ENCODE results near the gene STRIT1. TPM values are rescaled to one million over a fixed set of nuclear protein-coding genes. Genes with fewer than 3 reads are reported as not detected.

STRIT1 gene
- polyA plus RNA-seq, 1 donor from 2014 or later = 1.2 TPM

- H3K79me2 ChIP-seq (replicated peaks; ENCODE audit: insufficient read depth, low read length) = no peaks in the 10 kb centered on the region
- no peak overlapping the region for H3K27ac ChIP-seq (ENCODE audit: low read length)
- H4K20me1 ChIP-seq (ENCODE audit: insufficient read depth) = no peaks in the 10 kb centered on the region
- H3K9ac ChIP-seq (ENCODE audit: low read length) = no peak overlapping the region
- H3K4me3 ChIP-seq (ENCODE audit: low read length) = no peak overlapping the region
- no peaks in the 10 kb centered on the region for H3K36me3 ChIP-seq (ENCODE audit: insufficient read depth, low read length)
- no peaks in the 10 kb centered on the region for H3K9me3 ChIP-seq (ENCODE audit: low read length)
- no peak overlapping the region for H2AFZ ChIP-seq (ENCODE audit: low read depth, low read length)
- no peaks in the 10 kb centered on the region for H3K9me2 ChIP-seq (ENCODE audit: insufficient read depth, low read length)
- no peaks in the 10 kb centered on the region for H3F3A ChIP-seq (ENCODE audit: insufficient read depth, low read length, poor library complexity, severe bottlenecking)
- H3K4me2 ChIP-seq (ENCODE audit: low read length) = no peak overlapping the region
- H3K27me3 ChIP-seq (ENCODE audit: insufficient read depth, low read depth, low read length) = no peaks in the 10 kb centered on the region
- TF ChIP-seq EP300 (conservative IDR thresholded peaks at IDR 0.05; ENCODE audit: poor library complexity, severe bottlenecking) = no peak
- TF ChIP-seq, protein P1, sequence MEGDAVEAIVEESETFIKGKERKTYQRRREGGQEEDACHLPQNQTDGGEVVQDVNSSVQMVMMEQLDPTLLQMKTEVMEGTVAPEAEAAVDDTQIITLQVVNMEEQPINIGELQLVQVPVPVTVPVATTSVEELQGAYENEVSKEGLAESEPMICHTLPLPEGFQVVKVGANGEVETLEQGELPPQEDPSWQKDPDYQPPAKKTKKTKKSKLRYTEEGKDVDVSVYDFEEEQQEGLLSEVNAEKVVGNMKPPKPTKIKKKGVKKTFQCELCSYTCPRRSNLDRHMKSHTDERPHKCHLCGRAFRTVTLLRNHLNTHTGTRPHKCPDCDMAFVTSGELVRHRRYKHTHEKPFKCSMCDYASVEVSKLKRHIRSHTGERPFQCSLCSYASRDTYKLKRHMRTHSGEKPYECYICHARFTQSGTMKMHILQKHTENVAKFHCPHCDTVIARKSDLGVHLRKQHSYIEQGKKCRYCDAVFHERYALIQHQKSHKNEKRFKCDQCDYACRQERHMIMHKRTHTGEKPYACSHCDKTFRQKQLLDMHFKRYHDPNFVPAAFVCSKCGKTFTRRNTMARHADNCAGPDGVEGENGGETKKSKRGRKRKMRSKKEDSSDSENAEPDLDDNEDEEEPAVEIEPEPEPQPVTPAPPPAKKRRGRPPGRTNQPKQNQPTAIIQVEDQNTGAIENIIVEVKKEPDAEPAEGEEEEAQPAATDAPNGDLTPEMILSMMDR (IDR thresholded peaks at IDR 0.05; ENCODE audit: poor library complexity, severe bottlenecking) = no peak
- no peak for TF ChIP-seq RAD21 (conservative IDR thresholded peaks at IDR 0.05)
- no peak for TF ChIP-seq MXI1 (conservative IDR thresholded peaks at IDR 0.05; ENCODE audit: poor library complexity, severe bottlenecking)
- TF ChIP-seq TAF1 (IDR thresholded peaks at IDR 0.05; ENCODE audit: low read depth) = no peak
- TF ChIP-seq EZH2 (IDR thresholded peaks at IDR 0.05; ENCODE audit: borderline replicate concordance, insufficient read depth, low read length, poor library complexity, severe bottlenecking) = no peak
- TF ChIP-seq SMC3 (conservative IDR thresholded peaks at IDR 0.05; ENCODE audit: poor library complexity) = no peak
- TF ChIP-seq REST (IDR thresholded peaks at IDR 0.05; ENCODE audit: borderline replicate concordance) = no peak
- TF ChIP-seq POLR2AphosphoS5 (IDR thresholded peaks at IDR 0.05) = no peak
These were observed 45.6 kb upstream of the STRIT1 start for GRCh38 chr3:155339052-155339451.

DNA sequence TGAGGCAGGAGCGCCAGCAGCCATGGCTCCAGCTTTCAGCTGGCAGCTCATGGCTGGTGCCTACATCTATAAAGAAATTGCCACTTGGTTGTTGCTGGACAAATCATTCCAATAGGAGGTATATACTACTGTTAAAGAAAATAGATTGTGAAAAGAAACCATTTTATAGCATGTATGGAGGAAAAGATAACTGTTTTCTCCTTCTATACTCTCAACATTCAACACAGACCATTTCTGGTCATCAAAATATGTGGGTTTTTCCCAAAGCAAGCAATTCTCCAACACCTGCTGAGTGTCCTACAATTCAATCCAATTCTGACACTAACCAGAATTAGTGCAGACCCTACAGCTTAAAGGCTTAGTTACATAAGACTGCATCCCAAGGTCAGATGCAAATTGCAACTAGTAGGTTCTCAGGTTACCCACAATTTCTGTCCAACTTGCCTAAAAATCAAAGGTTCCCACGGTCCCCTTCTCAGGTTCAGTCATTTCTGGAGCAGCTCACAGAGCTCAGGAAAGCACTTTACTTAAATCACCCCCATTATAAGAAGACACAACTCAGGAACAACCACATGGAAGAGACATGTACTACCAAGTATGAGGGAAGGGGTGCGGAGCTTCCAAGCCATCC lies 42.4 kb upstream of the STRIT1 start:
- Histone ChIP-seq H2AFZ (ENCODE audit: low read depth, low read length) (no peak overlapping the region), H3K36me3 (ENCODE audit: insufficient read depth, low read length) (no peaks in the 10 kb centered on the region), H3F3A (ENCODE audit: insufficient read depth, low read length, poor library complexity, severe bottlenecking) (no peaks in the 10 kb centered on the region), H3K79me2 (replicated peaks; ENCODE audit: insufficient read depth, low read length) (no peaks in the 10 kb centered on the region), H3K9me2 (ENCODE audit: insufficient read depth, low read length) (no peaks in the 10 kb centered on the region), H3K27ac (ENCODE audit: low read length) (no peak overlapping the region), H3K27me3 (ENCODE audit: insufficient read depth, low read depth, low read length) (no peaks in the 10 kb centered on the region), H3K9ac (ENCODE audit: low read length) (no peak overlapping the region), H3K9me3 (ENCODE audit: low read length) (no peaks in the 10 kb centered on the region), H4K20me1 (ENCODE audit: insufficient read depth) (no peaks in the 10 kb centered on the region), H3K4me3 (ENCODE audit: low read length) (no peak overlapping the region), H3K4me2 (ENCODE audit: low read length) (no peak overlapping the region)
- TF ChIP-seq RAD21 (conservative IDR thresholded peaks at IDR 0.05) = no peak
- no peak for TF ChIP-seq EZH2 (IDR thresholded peaks at IDR 0.05; ENCODE audit: borderline replicate concordance, insufficient read depth, low read length, poor library complexity, severe bottlenecking)
- TF ChIP-seq TAF1 (IDR thresholded peaks at IDR 0.05; ENCODE audit: low read depth) = no peak
- TF ChIP-seq REST (IDR thresholded peaks at IDR 0.05; ENCODE audit: borderline replicate concordance) = no peak
- no peak for TF ChIP-seq POLR2AphosphoS5 (IDR thresholded peaks at IDR 0.05)
- TF ChIP-seq SMC3 (conservative IDR thresholded peaks at IDR 0.05; ENCODE audit: poor library complexity) = no peak
- TF ChIP-seq MXI1 (conservative IDR thresholded peaks at IDR 0.05; ENCODE audit: poor library complexity, severe bottlenecking) = no peak
- TF ChIP-seq, protein P1 (IDR thresholded peaks at IDR 0.05; ENCODE audit: poor library complexity, severe bottlenecking) = no peak
- TF ChIP-seq EP300 (conservative IDR thresholded peaks at IDR 0.05; ENCODE audit: poor library complexity, severe bottlenecking) = no peak

Data from neural cell (in vitro differentiated cells).